Mucosa of rectum (tissue), 2 donors: ENCODE data around the gene PCYT2.

Experiments
- H3K27ac ChIP-seq, 2 donors: one replicate each; pipeline ENCODE4 v1.7.0; 2013; ENCODE audit warnings: inconsistent platforms in 2 of 2, low read depth in 2 of 2, low read length in 2 of 2
- H3K27me3 ChIP-seq, 2 donors: one replicate each; pipeline ENCODE4 v1.7.0; 2013; ENCODE audit warnings: low read length in 2 of 2; ENCODE audit not compliant: control insufficient read depth in 2 of 2, insufficient read depth in 2 of 2
- H3K36me3 ChIP-seq, 2 donors: one replicate each; pipeline ENCODE4 v1.7.0; 2013; ENCODE audit warnings: low read length in 2 of 2; ENCODE audit not compliant: control insufficient read depth in 2 of 2, insufficient read depth in 2 of 2
- H3K4me1 ChIP-seq, 2 donors: one replicate each; pipeline ENCODE4 v1.7.0; 2013; ENCODE audit warnings: low read length in 2 of 2, mild to moderate bottlenecking in 1 of 2; ENCODE audit not compliant: control insufficient read depth in 2 of 2, insufficient read depth in 2 of 2
- H3K4me3 ChIP-seq, 2 donors: one replicate each; pipeline ENCODE4 v1.7.0; 2013; ENCODE audit warnings: low read length in 2 of 2
- H3K9ac ChIP-seq, 2 donors: one replicate each; pipeline ENCODE4 v1.7.0; 2013; ENCODE audit warnings: low read length in 2 of 2, low read depth in 1 of 2, mild to moderate bottlenecking in 1 of 2
- H3K9me3 ChIP-seq, 2 donors: one replicate each; pipeline ENCODE4 v1.7.0; 2013; ENCODE audit warnings: low read length in 2 of 2; ENCODE audit not compliant: control insufficient read depth in 2 of 2
- donor health status: healthy.
- donor health status: Normal muscosa, but diverticular disease.

PCYT2 gene

GRCh38 chr17:81868674-81869220 lies 42.5 kb downstream of the PCYT2 start:
- Histone ChIP-seq H3K9ac (peak overlapping the region in 1 of 2 donors; percentile 86), H3K36me3 (peaks cover 10 to 12% of the 10 kb centered on the region in 2 donors), H3K4me1 (peaks cover 63 to 65% of the 10 kb centered on the region in 2 donors), H3K4me3 (no peak overlapping the region), H3K27me3 (no peaks in the 10 kb centered on the region), H3K27ac (peak overlapping the region; percentile 96 to 98), H3K9me3 (no peaks in the 10 kb centered on the region)

GRCh38 chr17:81867991-81868673 lies 43.1 kb downstream of the PCYT2 start:
- peak overlapping the region; percentile 92 to 96 for H3K27ac ChIP-seq
- H3K9ac ChIP-seq, result peak overlapping the region in 1 of 2 donors; percentile 70
- peaks cover 12 to 18% of the 10 kb centered on the region in 2 donors for H3K36me3 ChIP-seq
- peaks cover 68 to 69% of the 10 kb centered on the region in 2 donors for H3K4me1 ChIP-seq
- no peaks in the 10 kb centered on the region for H3K9me3 ChIP-seq
- H3K27me3 ChIP-seq, result no peaks in the 10 kb centered on the region
- peak overlapping the region in 1 of 2 donors; percentile 17 for H3K4me3 ChIP-seq

GRCh38 chr17:81867170-81867990 lies 43.8 kb downstream of the PCYT2 start:
- Histone ChIP-seq H3K36me3 (peaks cover 14 to 18% of the 10 kb centered on the region in 2 donors), H3K4me3 (peak overlapping the region in 1 of 2 donors; percentile 17), H3K4me1 (peaks cover 72 to 73% of the 10 kb centered on the region in 2 donors), H3K27ac (peak overlapping the region; percentile 92 to 96), H3K27me3 (no peaks in the 10 kb centered on the region), H3K9me3 (no peaks in the 10 kb centered on the region), H3K9ac (peak overlapping the region; percentile 47 to 70)

GRCh38 chr17:81866440-81867169 lies 44.6 kb downstream of the PCYT2 start:
- peaks cover 14 to 18% of the 10 kb centered on the region in 2 donors for H3K36me3 ChIP-seq
- peak overlapping the region; percentile 92 to 96 for H3K27ac ChIP-seq
- H3K4me1 ChIP-seq, result peaks cover 72 to 74% of the 10 kb centered on the region in 2 donors
- peak overlapping the region; percentile 70 to 74 for H3K9ac ChIP-seq
- peak overlapping the region in 1 of 2 donors; percentile 15 for H3K4me3 ChIP-seq
- no peaks in the 10 kb centered on the region for H3K9me3 ChIP-seq
- no peaks in the 10 kb centered on the region for H3K27me3 ChIP-seq

- H3K4me3 ChIP-seq, result peak overlapping the region in 1 of 2 donors; percentile 15
Measured at GRCh38 chr17:81865733-81866439, 45.3 kb downstream of the PCYT2 start.

GRCh38 chr17:81865358-81865732 lies 45.9 kb downstream of the PCYT2 start:
- Histone ChIP-seq H3K9ac (peak overlapping the region; percentile 54 to 74), H3K4me1 (peaks cover 70 to 77% of the 10 kb centered on the region in 2 donors), H3K27me3 (no peaks in the 10 kb centered on the region), H3K9me3 (no peaks in the 10 kb centered on the region), H3K36me3 (peaks cover 14 to 18% of the 10 kb centered on the region in 2 donors), H3K4me3 (peak overlapping the region in 1 of 2 donors; percentile 14), H3K27ac (peak overlapping the region; percentile 92 to 96)

More at GRCh38 chr17:81865733-81866439, 45.3 kb downstream of the PCYT2 start:
- Histone ChIP-seq H3K4me1 (peaks cover 72 to 77% of the 10 kb centered on the region in 2 donors), H3K27me3 (no peaks in the 10 kb centered on the region), H3K9ac (peak overlapping the region; percentile 68 to 74), H3K36me3 (peaks cover 14 to 18% of the 10 kb centered on the region in 2 donors), H3K9me3 (no peaks in the 10 kb centered on the region), H3K27ac (peak overlapping the region; percentile 92 to 96)

GRCh38 chr17:81863833-81864768 lies 47.1 kb downstream of the PCYT2 start:
- Histone ChIP-seq H3K9me3 (no peaks in the 10 kb centered on the region), H3K27ac (peak overlapping the region in 1 of 2 donors; percentile 96), H3K4me3 (no peak overlapping the region), H3K27me3 (no peaks in the 10 kb centered on the region), H3K36me3 (peaks cover 12 to 17% of the 10 kb centered on the region in 2 donors), H3K4me1 (peaks cover 65 to 72% of the 10 kb centered on the region in 2 donors), H3K9ac (peak overlapping the region in 1 of 2 donors; percentile 23)

GRCh38 chr17:81863123-81863675 lies 48.0 kb downstream of the PCYT2 start:
- Histone ChIP-seq H3K27ac (no peak overlapping the region), H3K36me3 (peaks cover 16% of the 10 kb centered on the region in 2 donors), H3K9ac (no peak overlapping the region), H3K4me1 (peaks cover 66 to 72% of the 10 kb centered on the region in 2 donors), H3K9me3 (no peaks in the 10 kb centered on the region), H3K4me3 (no peak overlapping the region), H3K27me3 (no peaks in the 10 kb centered on the region)
